T-helper 1 cell (primary cell): ENCODE results near the gene B3GALT5.

Experiments
- DNase-seq, 5 donors: peaks; one replicate each; pipeline ENCODE4 v3.0.0-alpha.2; 2012 to 2020

Gene B3GALT5

DNA sequence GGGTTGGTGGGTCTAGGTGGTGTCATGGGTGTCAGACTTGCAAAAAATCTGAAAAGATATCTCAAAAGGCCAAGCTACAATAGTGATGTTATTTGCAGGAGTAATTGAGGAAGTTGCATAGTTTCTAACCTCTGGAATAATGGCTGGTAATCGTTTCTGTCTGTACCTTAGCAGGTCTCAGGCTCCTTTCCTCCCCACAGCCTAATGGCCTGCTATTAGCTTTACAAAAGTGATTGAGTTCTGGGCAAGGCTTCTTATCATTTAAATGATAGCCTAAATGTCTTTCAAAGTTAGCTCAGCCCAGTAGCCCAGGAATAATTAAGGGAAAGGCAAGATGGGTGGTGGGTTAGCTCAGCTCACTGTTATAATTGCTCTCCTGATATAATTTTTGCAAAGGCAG lies 94.6 kb downstream of the B3GALT5 start:
- no peak for DNase-seq

DNA sequence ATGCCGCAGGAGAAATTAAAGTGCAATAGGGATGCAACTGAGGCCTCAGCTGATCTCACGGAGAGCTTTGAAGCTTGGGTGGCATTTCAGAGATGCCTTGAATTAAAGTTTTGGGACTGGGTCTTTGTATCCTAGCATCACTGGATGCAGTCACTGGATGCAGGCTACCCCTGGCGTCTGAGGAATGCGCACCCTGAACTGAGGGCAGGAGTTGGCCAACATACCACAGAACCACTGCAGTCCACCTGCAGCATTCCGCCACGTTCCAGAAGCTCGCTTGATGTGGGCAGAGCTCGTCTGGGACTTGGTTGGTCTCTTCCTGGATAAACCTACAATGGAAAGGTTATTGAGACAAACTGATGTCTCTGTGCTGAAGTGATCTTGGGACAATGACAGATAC lies 98.1 kb downstream of the B3GALT5 start:
- no peak for DNase-seq

DNA sequence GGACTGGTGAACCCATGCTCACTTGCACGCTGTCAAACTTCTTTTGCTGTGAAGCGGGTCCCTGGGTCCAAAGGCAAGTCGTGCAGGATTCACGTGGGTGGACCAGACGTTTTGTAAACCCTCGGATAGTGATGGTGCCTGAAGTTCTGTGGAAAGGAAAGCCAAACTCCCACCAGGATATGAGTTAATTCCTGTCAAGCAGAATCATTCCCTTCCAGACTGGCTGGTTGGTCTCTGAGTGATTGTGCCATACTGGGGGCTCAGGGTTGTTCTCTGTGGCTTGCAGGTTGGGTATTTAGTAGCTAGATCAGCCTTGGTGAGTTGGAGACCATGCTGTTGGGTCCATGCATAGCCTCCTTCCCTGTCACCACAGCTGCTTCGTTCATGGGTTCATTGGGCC lies 99.5 kb downstream of the B3GALT5 start:
- DNase-seq, result no peak

DNA sequence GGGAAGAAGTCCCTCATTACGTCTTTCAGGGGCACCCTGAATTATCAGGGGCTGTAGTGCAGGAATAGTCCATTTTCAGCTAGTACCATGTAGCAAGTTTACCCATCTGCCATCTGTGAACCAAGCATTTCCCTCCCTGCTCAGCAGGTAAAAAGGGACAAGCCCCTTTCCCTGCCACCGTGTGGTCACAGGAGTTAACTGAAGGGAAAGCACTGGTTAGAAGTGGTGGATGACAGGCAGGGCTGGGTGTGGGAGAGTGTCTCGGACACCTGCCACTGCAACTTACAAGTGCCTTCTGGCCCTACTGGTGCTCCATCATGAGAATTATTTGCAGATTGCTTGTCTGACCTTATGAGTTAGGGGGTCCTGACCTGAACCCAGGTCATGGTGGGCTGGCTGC lies 100.2 kb downstream of the B3GALT5 start:
- no peak for DNase-seq

DNA sequence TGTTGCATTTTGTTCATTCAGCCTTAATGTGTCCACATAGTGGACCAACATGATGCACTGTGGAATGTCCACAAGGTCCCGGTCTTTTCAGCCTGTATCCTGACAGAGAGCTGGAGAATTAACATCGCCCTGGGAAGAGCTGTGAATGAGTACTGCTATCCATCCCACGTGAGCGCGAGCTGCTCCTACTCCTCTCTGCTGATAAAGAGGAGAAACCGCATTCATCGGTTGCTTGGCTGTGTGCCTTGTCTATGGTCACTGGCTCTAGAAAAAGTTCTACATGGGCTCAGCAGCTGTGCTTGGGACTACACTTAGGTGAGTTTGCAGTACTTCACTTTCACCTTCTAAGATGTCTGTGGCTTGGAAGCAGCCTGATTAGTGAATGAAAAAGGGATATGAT lies 101.2 kb downstream of the B3GALT5 start:
- no peak for DNase-seq

DNA sequence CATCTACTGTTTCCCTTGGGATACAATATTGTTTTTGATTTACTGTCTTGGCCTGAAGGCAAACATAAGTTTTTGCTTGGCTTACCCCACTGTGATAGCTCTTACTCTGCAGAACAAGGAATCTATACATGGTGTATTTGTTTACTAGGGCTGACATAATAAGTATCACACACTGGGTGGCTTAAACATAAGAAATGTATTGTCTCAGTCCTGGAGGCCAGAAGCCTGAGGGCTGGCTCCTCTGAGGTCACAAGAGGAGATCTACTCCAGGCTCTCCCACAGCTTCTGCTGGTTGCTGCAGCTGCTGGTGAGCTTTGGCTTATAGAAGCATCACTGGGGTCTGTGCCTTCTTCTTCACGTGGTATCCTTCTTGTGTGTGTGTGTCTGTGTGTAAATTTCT lies 101.6 kb downstream of the B3GALT5 start:
- DNase-seq, result no peak

DNA sequence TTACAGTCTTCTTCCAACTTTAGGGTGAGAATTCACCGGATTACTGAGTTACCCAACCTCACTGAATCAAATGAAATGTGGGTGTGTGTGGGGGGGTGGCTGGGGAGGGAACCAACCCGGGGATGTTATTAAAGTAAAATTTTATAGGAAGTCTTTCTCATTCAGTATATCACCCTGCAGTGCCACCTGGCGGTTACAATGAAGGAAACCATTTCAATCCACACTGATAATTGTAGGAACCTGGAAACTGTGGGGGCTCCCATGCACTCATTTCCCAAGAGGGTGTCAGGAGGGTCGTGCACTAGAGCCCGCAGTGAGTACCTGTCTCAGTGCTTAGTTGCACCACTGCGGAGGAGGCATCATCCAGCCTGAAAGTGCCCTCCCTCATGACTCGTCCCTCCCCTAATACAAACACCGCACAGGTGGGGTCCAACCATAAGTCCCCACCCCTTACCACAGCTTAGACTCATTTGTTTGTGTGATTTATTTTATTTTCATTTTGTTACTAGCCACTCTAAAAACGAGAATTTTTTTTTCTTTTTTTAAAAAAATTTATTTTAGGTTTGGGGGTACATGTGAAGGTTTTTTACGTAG lies 103.2 kb downstream of the B3GALT5 start:
- DNase-seq, result peak in 3 of 5 donors; percentile 2 to 15 (median 4)

DNA sequence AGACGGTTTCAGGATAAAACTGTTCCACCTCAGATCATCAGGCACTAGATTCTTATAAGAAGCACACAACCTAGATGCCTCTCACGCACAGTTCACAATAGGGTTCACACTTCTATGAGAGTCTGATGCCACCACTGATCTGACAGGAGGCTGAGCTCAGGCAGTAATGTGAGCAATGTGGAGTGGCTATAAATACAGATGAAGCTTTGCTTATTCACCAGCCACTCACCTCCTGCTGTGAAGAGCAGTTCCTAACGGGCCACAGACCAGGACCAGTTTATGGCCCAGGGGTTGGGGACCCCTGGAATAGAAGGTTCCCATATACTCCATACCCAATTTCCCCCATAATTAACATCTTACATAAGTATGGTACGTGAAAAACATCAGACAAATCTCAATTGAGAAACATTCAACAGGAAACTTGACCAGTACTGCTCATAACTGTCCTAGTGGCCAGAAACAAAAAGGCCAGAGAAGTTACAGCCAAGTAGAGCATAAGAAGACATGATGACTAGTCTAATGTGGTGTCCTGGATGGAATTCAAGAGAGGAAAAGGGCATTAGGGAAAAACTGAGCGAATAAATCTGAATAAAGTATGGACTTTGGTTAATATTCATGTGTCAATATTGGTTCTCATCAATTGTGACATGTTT lies 107.5 kb downstream of the B3GALT5 start:
- no peak for DNase-seq

DNA sequence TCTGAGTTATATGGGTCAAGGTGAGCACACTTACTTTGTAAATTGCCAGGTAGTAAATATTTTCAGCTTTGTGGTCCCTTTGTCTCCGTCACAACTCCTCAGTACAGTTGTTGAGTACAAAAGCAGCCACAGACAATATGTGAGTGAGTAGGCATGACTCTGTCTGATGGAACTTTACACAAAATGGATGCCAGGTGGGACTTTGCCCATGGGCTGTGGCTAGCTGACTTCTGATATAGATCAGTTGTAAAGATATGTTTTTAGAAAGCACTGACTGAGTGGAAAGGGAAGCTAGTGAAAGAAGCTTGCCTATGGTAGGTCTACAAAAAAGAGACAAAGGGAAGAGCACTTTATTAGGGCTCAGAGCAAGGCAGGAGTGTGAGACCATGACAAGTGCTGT lies 109.1 kb downstream of the B3GALT5 start:
- no peak for DNase-seq
